H9 (cell line): ENCODE data around the gene CAMTA1. TPM values are rescaled to one million over a fixed set of nuclear protein-coding genes. Genes with fewer than 3 reads are reported as not detected.

Experiments
- DNase-seq: peaks from one replicate; pipeline ENCODE4 v3.0.0-alpha.2; 2017
- H2AFZ ChIP-seq: one replicate; pipeline ENCODE4 v1.6.1; 2013; ENCODE audit warnings: mild to moderate bottlenecking, low read length, control low read depth, moderate library complexity
- H2AK5ac ChIP-seq: 2 replicates; pipeline ENCODE4 v1.6.1; 2013; ENCODE audit warnings: low read length, control low read depth, mixed read lengths; ENCODE audit not compliant: insufficient read length
- H2BK120ac ChIP-seq: one replicate; pipeline ENCODE4 v1.6.1; 2013; ENCODE audit warnings: low read depth, mild to moderate bottlenecking, low read length, control low read depth, inconsistent platforms; ENCODE audit not compliant: poor library complexity, severe bottlenecking
- H2BK12ac ChIP-seq: 2 replicates; pipeline ENCODE4 v1.6.1; 2013; ENCODE audit warnings: low read length, control low read depth, mixed read lengths, low read depth; ENCODE audit not compliant: insufficient read length
- H2BK15ac ChIP-seq: 2 replicates; pipeline ENCODE4 v1.6.1; 2013; ENCODE audit warnings: low read depth, low read length, control low read depth
- H2BK20ac ChIP-seq: one replicate; pipeline ENCODE4 v1.6.1; 2013; ENCODE audit warnings: low read depth, mild to moderate bottlenecking, low read length, control low read depth, inconsistent platforms; ENCODE audit not compliant: poor library complexity, severe bottlenecking
- H2BK5ac ChIP-seq: 2 replicates; pipeline ENCODE4 v1.6.1; 2013; ENCODE audit warnings: low read length, control low read depth, mixed read lengths; ENCODE audit not compliant: insufficient read length
- H3K14ac ChIP-seq: 2 replicates; pipeline ENCODE4 v1.6.1; 2013; ENCODE audit warnings: low read length, control low read depth; ENCODE audit not compliant: insufficient read depth
- H3K18ac ChIP-seq: 2 replicates; pipeline ENCODE4 v1.6.1; 2013; ENCODE audit warnings: low read depth, mild to moderate bottlenecking, mixed read lengths, low read length, control low read depth; ENCODE audit not compliant: insufficient read length
- H3K23ac ChIP-seq: 2 replicates; pipeline ENCODE4 v1.6.1; 2013; ENCODE audit warnings: low read length, control low read depth, mixed read lengths, low read depth; ENCODE audit not compliant: insufficient read length
- H3K23me2 ChIP-seq: 2 replicates; pipeline ENCODE4 v1.6.1; 2013; ENCODE audit warnings: low read depth, mild to moderate bottlenecking, mixed read lengths, low read length, control low read depth; ENCODE audit not compliant: insufficient read length, poor library complexity, severe bottlenecking
- H3K27ac ChIP-seq: 2 replicates; pipeline ENCODE4 v1.5.1; 2013; ENCODE audit warnings: low read length, control low read depth, mixed read lengths, low read depth; ENCODE audit not compliant: insufficient read length
- H3K27me3 ChIP-seq: 2 replicates; pipeline ENCODE4 v1.6.1; 2013; ENCODE audit warnings: low read length, control low read depth, inconsistent platforms; ENCODE audit not compliant: insufficient read depth
- H3K4ac ChIP-seq: 2 replicates; pipeline ENCODE4 v1.6.1; 2013; ENCODE audit warnings: low read depth, mild to moderate bottlenecking, control low read depth, inconsistent platforms, low read length, moderate library complexity
- H3K4me1 ChIP-seq: 2 replicates; pipeline ENCODE4 v1.6.1; 2013; ENCODE audit warnings: low read length, control low read depth, inconsistent platforms; ENCODE audit not compliant: insufficient read depth
- H3K4me2 ChIP-seq: 2 replicates; pipeline ENCODE4 v1.6.1; 2013; ENCODE audit warnings: low read length, control low read depth, mixed read lengths; ENCODE audit not compliant: insufficient read length, insufficient read depth
- H3K56ac ChIP-seq: 2 replicates; pipeline ENCODE4 v1.6.1; 2013; ENCODE audit warnings: low read depth, mild to moderate bottlenecking, mixed read lengths, low read length, control low read depth; ENCODE audit not compliant: insufficient read length
- H3K79me1 ChIP-seq: 2 replicates; pipeline ENCODE4 v1.6.1; 2013; ENCODE audit warnings: low read depth, mild to moderate bottlenecking, moderate library complexity, low read length, control low read depth, inconsistent platforms; ENCODE audit not compliant: insufficient read depth, poor library complexity, severe bottlenecking
- H3K79me2 ChIP-seq: 2 replicates; pipeline ENCODE4 v1.6.1; 2013; ENCODE audit warnings: low read length, control low read depth, inconsistent platforms; ENCODE audit not compliant: insufficient read depth
- H3K9ac ChIP-seq: 2 replicates; pipeline ENCODE4 v1.6.1; 2013; ENCODE audit warnings: low read length, control low read depth, mixed read lengths; ENCODE audit not compliant: insufficient read length; ENCODE audit errors: extremely low read depth
- H3K9me3 ChIP-seq: one replicate; pipeline ENCODE4 v1.6.1; 2013; ENCODE audit warnings: low read depth, low read length, inconsistent platforms; ENCODE audit not compliant: control insufficient read depth
- H3T11ph ChIP-seq: one replicate; pipeline ENCODE4 v1.6.1; 2013; ENCODE audit warnings: mild to moderate bottlenecking, low read length, control low read depth, inconsistent platforms
- H4K20me1 ChIP-seq: one replicate; pipeline ENCODE4 v1.6.1; 2013; ENCODE audit not compliant: control insufficient read depth, insufficient read length, insufficient read depth
- H4K5ac ChIP-seq: 2 replicates; pipeline ENCODE4 v1.6.1; 2013; ENCODE audit warnings: low read depth, mild to moderate bottlenecking, mixed read lengths, low read length, control low read depth; ENCODE audit not compliant: insufficient read length
- H4K8ac ChIP-seq: replicated peaks from 2 replicates; pipeline ENCODE4 v1.6.1; 2013; ENCODE audit warnings: low read length, control low read depth, mixed read lengths, low read depth; ENCODE audit not compliant: insufficient read length
- H4K91ac ChIP-seq: 2 replicates; pipeline ENCODE4 v1.6.1; 2013; ENCODE audit warnings: low read depth, mild to moderate bottlenecking, moderate library complexity, mixed read lengths, low read length, control low read depth; ENCODE audit not compliant: insufficient read length
- H3K27ac Mint-ChIP-seq, 3 experiments: 2 replicates in 2 of 3; 3 replicates in 1 of 3; pipeline ENCODE4 v1.8.0; 2020 to 2021; ENCODE audit warnings: mixed read lengths in 3 of 3, mild to moderate bottlenecking in 1 of 3, moderate library complexity in 1 of 3
- H3K27me3 Mint-ChIP-seq: 2 replicates; pipeline ENCODE4 v1.8.0; 2021; ENCODE audit warnings: low read depth, mild to moderate bottlenecking, moderate library complexity, mixed read lengths
- H3K36me3 Mint-ChIP-seq, 3 experiments: 2 replicates in 2 of 3; 3 replicates in 1 of 3; pipeline ENCODE4 v1.8.0; 2020 to 2021; ENCODE audit warnings: low read depth in 3 of 3, mixed read lengths in 3 of 3; ENCODE audit not compliant: insufficient read depth in 1 of 3
- H3K4me1 Mint-ChIP-seq, 2 experiments: 2 replicates each; pipeline ENCODE4 v1.8.0; 2020; ENCODE audit warnings: mixed read lengths in 2 of 2
- H3K4me3 Mint-ChIP-seq, 2 experiments: 2 replicates in 1 of 2; 3 replicates in 1 of 2; pipeline ENCODE4 v1.8.0; 2020 to 2021; ENCODE audit warnings: mild to moderate bottlenecking in 2 of 2, mixed read lengths in 2 of 2, moderate library complexity in 1 of 2
- H3K9me3 Mint-ChIP-seq, 2 experiments: 2 replicates in 1 of 2; 3 replicates in 1 of 2; pipeline ENCODE4 v1.8.0; 2020; ENCODE audit warnings: mild to moderate bottlenecking in 2 of 2, mixed read lengths in 2 of 2, moderate library complexity in 1 of 2
- WGBS: extraction: QIAGEN DNeasy Blood & Tissue Kit; methylation state at CpG from one replicate; pipeline ENCODE4 v1.1.7; 2013; ENCODE audit warnings: missing lambda C conversion rate, low lambda C conversion rate, mixed read lengths; ENCODE audit not compliant: insufficient read length; ENCODE audit errors: extremely low coverage; 5-methylcytosine and 5-hydroxymethylcytosine counted together
- total RNA-seq: library from RNA; stranded (reverse); gene quantifications from 2 replicates; pipeline ENCODE4 v1.2.1, GENCODE V29; 2021
- TF ChIP-seq, protein P1 (sequence below): fragments of 200-600 bp; sonication (generic); conservative IDR thresholded peaks from 3 replicates; pipeline ENCODE4 v1.8.0; 2021; ENCODE audit warnings: antibody characterized with exemption, mild to moderate bottlenecking

The CAMTA1 gene
- total RNA-seq, 1 experiment from 2014 or later, result 115 TPM

GRCh38 chr1:7435276-7436055 is 650.2 kb downstream of the CAMTA1 start:
- no peak overlapping the region for H2AK5ac ChIP-seq
- H3K4me1 Mint-ChIP-seq, result 0 out of 4 replicates have a peak, but pooled peaks cover 0 to 4% of the 10 kb centered on the region in 2 experiments
- H3K27me3 Mint-ChIP-seq, result no peaks in the 10 kb centered on the region; the same call in 1 of the 2 replicates
- H2AFZ ChIP-seq, result no peak overlapping the region
- no peak overlapping the region for H3K4me2 ChIP-seq
- H3K79me2 ChIP-seq, result no peaks in the 10 kb centered on the region
- H3K27ac Mint-ChIP-seq, result no peak overlapping the region
- H3K9me3 ChIP-seq, result peaks cover 4% of the 10 kb centered on the region
- H3K4me1 ChIP-seq, result no peaks in the 10 kb centered on the region
- no peak overlapping the region for H3K4me3 Mint-ChIP-seq
- no CpG with 5 or more reads among the region's 14 CpGs for WGBS
- H3K9me3 Mint-ChIP-seq, result peaks cover 6 to 8% of the 10 kb centered on the region in 2 experiments
- no peaks in the 10 kb centered on the region for H3K23me2 ChIP-seq
- no peaks in the 10 kb centered on the region for H4K20me1 ChIP-seq
- H4K5ac ChIP-seq, result no peak overlapping the region
- H2BK20ac ChIP-seq, result no peak overlapping the region
- DNase-seq, result no peak
- H3K79me1 ChIP-seq, result no peaks in the 10 kb centered on the region
- no peak overlapping the region for H2BK12ac ChIP-seq
- H4K8ac ChIP-seq, result no peak overlapping the region
- no peaks in the 10 kb centered on the region for H3K27me3 ChIP-seq
- no peak overlapping the region for H3K27ac ChIP-seq
- H3T11ph ChIP-seq, result no peak overlapping the region
- H3K23ac ChIP-seq, result no peak overlapping the region
- no peak overlapping the region for H3K56ac ChIP-seq
- no peak overlapping the region for H3K14ac ChIP-seq
- no peak overlapping the region for H3K4ac ChIP-seq
- H2BK120ac ChIP-seq, result no peak overlapping the region
- H3K18ac ChIP-seq, result no peak overlapping the region
- H3K9ac ChIP-seq, result no peak overlapping the region
- H2BK5ac ChIP-seq, result no peak overlapping the region
- TF ChIP-seq, protein P1, sequence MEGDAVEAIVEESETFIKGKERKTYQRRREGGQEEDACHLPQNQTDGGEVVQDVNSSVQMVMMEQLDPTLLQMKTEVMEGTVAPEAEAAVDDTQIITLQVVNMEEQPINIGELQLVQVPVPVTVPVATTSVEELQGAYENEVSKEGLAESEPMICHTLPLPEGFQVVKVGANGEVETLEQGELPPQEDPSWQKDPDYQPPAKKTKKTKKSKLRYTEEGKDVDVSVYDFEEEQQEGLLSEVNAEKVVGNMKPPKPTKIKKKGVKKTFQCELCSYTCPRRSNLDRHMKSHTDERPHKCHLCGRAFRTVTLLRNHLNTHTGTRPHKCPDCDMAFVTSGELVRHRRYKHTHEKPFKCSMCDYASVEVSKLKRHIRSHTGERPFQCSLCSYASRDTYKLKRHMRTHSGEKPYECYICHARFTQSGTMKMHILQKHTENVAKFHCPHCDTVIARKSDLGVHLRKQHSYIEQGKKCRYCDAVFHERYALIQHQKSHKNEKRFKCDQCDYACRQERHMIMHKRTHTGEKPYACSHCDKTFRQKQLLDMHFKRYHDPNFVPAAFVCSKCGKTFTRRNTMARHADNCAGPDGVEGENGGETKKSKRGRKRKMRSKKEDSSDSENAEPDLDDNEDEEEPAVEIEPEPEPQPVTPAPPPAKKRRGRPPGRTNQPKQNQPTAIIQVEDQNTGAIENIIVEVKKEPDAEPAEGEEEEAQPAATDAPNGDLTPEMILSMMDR, result no peak
- peaks cover 0 to 6% (median 5%) of the 10 kb centered on the region in 3 experiments; a peak in 4 of 7 replicates for H3K36me3 Mint-ChIP-seq
- H4K91ac ChIP-seq, result no peak overlapping the region
- H2BK15ac ChIP-seq, result no peak overlapping the region
